HepG2 (cell line): ENCODE measurements around the gene SEPTIN11. TPM values are rescaled to one million over a fixed set of nuclear protein-coding genes. Genes with fewer than 3 reads are reported as not detected.
A peak's percentile ranks its signal among the peaks of the same experiment; 100 is the strongest.

ENCODE experiments used
- ATAC-seq: fragments of 200-7000 bp; cut with Tn5 transposase; 3 replicates; pipeline ENCODE4 v1.9.1; 2020; ENCODE audit warnings: mild to moderate bottlenecking, moderate library complexity
- BruUV-seq: library from RNA; stranded (reverse); fragments of 400-500 nt; replicated peaks from 2 replicates; lab custom pipeline; 2021; lab: Mats Ljungman, UMichigan
- CTCF ChIA-PET: fragments of 300-600 bp; formaldehyde crosslinking; extraction: SDS; loops from one replicate; lab custom pipeline; 2021; ENCODE audit warnings: low total read pairs, inconsistent platforms, low intra/inter-chr PET ratio; lab: Yijun Ruan, JAX
- POLR2A ChIA-PET: fragments of 350-600 bp; sonication (Branson Sonifier 250); formaldehyde crosslinking; loops from one replicate; lab custom pipeline; 2020; ENCODE audit warnings: antibody characterized with exemption, inconsistent platforms; lab: Yijun Ruan, JAX
- DNase-seq: peaks from one replicate; pipeline ENCODE4 v3.0.0-alpha.2; 2015; ENCODE audit warnings: low spot score
- FAIRE-seq: peaks from 3 replicates; lab custom pipeline; 2011; peaks lifted over from hg19 to GRCh38; lab: Jason Lieb, UNC
- H2AFZ ChIP-seq: one replicate; pipeline ENCODE4 v1.6.1; 2011; ENCODE audit warnings: low read length, inconsistent platforms
- H3K27ac ChIP-seq: fragments of 300-600 bp; 3 replicates; pipeline ENCODE4 v1.8.0; 2011; ENCODE audit warnings: mixed run types, mild to moderate bottlenecking, mixed read lengths, low read length, inconsistent platforms; ENCODE audit not compliant: insufficient read depth; ENCODE audit errors: extremely low read length
- H3K27me3 ChIP-seq, 2 experiments: fragments of 200-600 bp in 1 of 2; 2 replicates in 1 of 2; 3 replicates in 1 of 2; pipeline versions ENCODE4 v1.6.0 to v1.8.0; 2011; ENCODE audit warnings: low read length in 2 of 2, mild to moderate bottlenecking in 2 of 2, moderate library complexity in 2 of 2, inconsistent platforms in 1 of 2; ENCODE audit not compliant: insufficient read depth in 2 of 2, control insufficient read depth in 1 of 2
- H3K36me3 ChIP-seq, 2 experiments: fragments of 200-600 bp in 1 of 2; replicated peaks in 1 of 2; 2 replicates in 1 of 2; 3 replicates in 1 of 2; pipeline versions ENCODE4 v1.5.1 to v1.8.0; 2011; ENCODE audit warnings: low read length in 2 of 2, inconsistent platforms in 1 of 2; ENCODE audit not compliant: insufficient read depth in 2 of 2, control insufficient read depth in 1 of 2
- H3K4me1 ChIP-seq: 2 replicates; pipeline ENCODE4 v1.5.1; 2012; ENCODE audit warnings: low read length, inconsistent platforms; ENCODE audit not compliant: insufficient read depth
- H3K4me2 ChIP-seq: 2 replicates; pipeline ENCODE4 v1.6.0; 2011; ENCODE audit warnings: low read depth, low read length, inconsistent platforms
- H3K4me3 ChIP-seq, 3 experiments: fragments of 200-600 bp in 1 of 3; sonication (generic), shearing (Covaris generic) in 1 of 3; replicated peaks in 1 of 3; 2 replicates each; pipeline ENCODE4 v1.5.1; 2011 to 2016; ENCODE audit warnings: low read length in 3 of 3, inconsistent platforms in 2 of 3, low read depth in 2 of 3, mild to moderate bottlenecking in 2 of 3, control low read depth in 1 of 3, mixed read lengths in 1 of 3; ENCODE audit not compliant: insufficient read depth in 1 of 3
- H3K79me2 ChIP-seq: one replicate; pipeline ENCODE4 v1.6.1; 2011; ENCODE audit warnings: low read length, inconsistent platforms; ENCODE audit not compliant: insufficient read depth
- H3K9ac ChIP-seq: 2 replicates; pipeline ENCODE4 v1.6.0; 2011; ENCODE audit warnings: mild to moderate bottlenecking, low read depth, low read length, inconsistent platforms; ENCODE audit not compliant: insufficient read depth
- H3K9me3 ChIP-seq: 2 replicates; pipeline ENCODE4 v1.5.1; 2012; ENCODE audit warnings: mild to moderate bottlenecking, low read length
- H4K20me1 ChIP-seq: 2 replicates; pipeline ENCODE4 v1.6.0; 2011; ENCODE audit warnings: inconsistent platforms, mild to moderate bottlenecking, low read length, moderate library complexity; ENCODE audit not compliant: insufficient read depth
- DNMT3B ChIP-seq: conservative IDR thresholded peaks from 2 replicates; pipeline ENCODE4 v1.6.1; 2016; ENCODE audit warnings: missing biosample characterization, control low read depth
- MAFF ChIP-seq: IDR thresholded peaks from 2 replicates; pipeline ENCODE4 v1.6.1; 2011; ENCODE audit warnings: low read depth, low read length, improper control_type of control experiment
- MAFG ChIP-seq: sonication (generic); formaldehyde crosslinking; IDR thresholded peaks from 2 replicates; pipeline ENCODE4 v1.5.1; 2020; ENCODE audit warnings: mild to moderate bottlenecking, missing genetic modification reagents
- MAFK ChIP-seq, 2 experiments: IDR thresholded peaks in 1 of 2; conservative IDR thresholded peaks in 1 of 2; 2 replicates each; pipeline ENCODE4 v1.6.1; 2011; ENCODE audit warnings: improper control_type of control experiment in 2 of 2, low read length in 2 of 2
- RAD51 ChIP-seq: fragments of 450-650 bp; IDR thresholded peaks from 2 replicates; pipeline ENCODE4 v1.6.1; 2016; ENCODE audit warnings: borderline replicate concordance
- WGBS: methylation state at CpG from one replicate; pipeline ENCODE4 v1.1.6; 2017; ENCODE audit warnings: low lambda C conversion rate; 5-methylcytosine and 5-hydroxymethylcytosine counted together
- in situ Hi-C: cut with HindIII; loops from 2 replicates; pipeline ENCODE4 v1.10.0; 2017; ENCODE audit warnings: low pct_unique_long_range_greater_than_20kb; ENCODE audit not compliant: extremely low pct_ligation_motif_present
- intact Hi-C: fragments of 100-400 bp; cut with micrococcal nuclease; formaldehyde crosslinking; loops from one replicate; pipeline ENCODE4 v1.10.0; 2022; ENCODE audit not compliant: unreplicated experiment
- polyA plus RNA-seq, 8 experiments: library from polyadenylated mRNA; depleted of rRNA in 3 of 8; stranded (reverse) in 7 of 8; unstranded in 1 of 8; fragments of >200 nt; fragmentation: Illumina TruSeq in 4 of 8; extraction: Trizol in 4 of 8; gene quantifications; 2 replicates each; pipeline versions ENCODE4 v1.2.1 to v1.2.3, GENCODE V29; 2011 to 2016; ENCODE audit warnings: low read depth in 4 of 8, missing spikeins in 1 of 8, mixed read lengths in 1 of 8; ENCODE audit not compliant: insufficient read depth in 1 of 8
- total RNA-seq, 5 experiments: library from RNA; depleted of rRNA; stranded (reverse); fragments of >200 nt; fragmentation: Illumina TruSeq; extraction: Trizol; gene quantifications; 2 replicates each; pipeline ENCODE4 v1.2.3, GENCODE V29; 2016; ENCODE audit warnings: low read depth in 1 of 5
- TF ChIP-seq, protein P1 (sequence below): sonication (generic); formaldehyde crosslinking; IDR thresholded peaks from 2 replicates; pipeline ENCODE4 v1.8.0; 2023; ENCODE audit warnings: mild to moderate bottlenecking, missing genetic modification reagents
- TF ChIP-seq, protein P2 (sequence below): sonication (generic); formaldehyde crosslinking; IDR thresholded peaks from 2 replicates; pipeline ENCODE4 v1.4.0; 2020; ENCODE audit warnings: low read depth, mild to moderate bottlenecking, missing genetic modification reagents
- TF ChIP-seq, protein P3 (sequence below): sonication (generic); formaldehyde crosslinking; IDR thresholded peaks from 2 replicates; pipeline ENCODE4 v1.4.0; 2020; ENCODE audit warnings: low read depth, mild to moderate bottlenecking, missing genetic modification reagents
- TF ChIP-seq, protein P4 (sequence below): sonication (generic); formaldehyde crosslinking; IDR thresholded peaks from 2 replicates; pipeline ENCODE4 v1.8.0; 2022; ENCODE audit warnings: low read depth, missing genetic modification reagents

The SEPTIN11 gene
- total and polyA plus RNA-seq, 2 of the 13 experiments (the other 11 are each of a cell fraction or from before 2014, with no cell fraction given), result 28.9 to 47.3 TPM

DNA sequence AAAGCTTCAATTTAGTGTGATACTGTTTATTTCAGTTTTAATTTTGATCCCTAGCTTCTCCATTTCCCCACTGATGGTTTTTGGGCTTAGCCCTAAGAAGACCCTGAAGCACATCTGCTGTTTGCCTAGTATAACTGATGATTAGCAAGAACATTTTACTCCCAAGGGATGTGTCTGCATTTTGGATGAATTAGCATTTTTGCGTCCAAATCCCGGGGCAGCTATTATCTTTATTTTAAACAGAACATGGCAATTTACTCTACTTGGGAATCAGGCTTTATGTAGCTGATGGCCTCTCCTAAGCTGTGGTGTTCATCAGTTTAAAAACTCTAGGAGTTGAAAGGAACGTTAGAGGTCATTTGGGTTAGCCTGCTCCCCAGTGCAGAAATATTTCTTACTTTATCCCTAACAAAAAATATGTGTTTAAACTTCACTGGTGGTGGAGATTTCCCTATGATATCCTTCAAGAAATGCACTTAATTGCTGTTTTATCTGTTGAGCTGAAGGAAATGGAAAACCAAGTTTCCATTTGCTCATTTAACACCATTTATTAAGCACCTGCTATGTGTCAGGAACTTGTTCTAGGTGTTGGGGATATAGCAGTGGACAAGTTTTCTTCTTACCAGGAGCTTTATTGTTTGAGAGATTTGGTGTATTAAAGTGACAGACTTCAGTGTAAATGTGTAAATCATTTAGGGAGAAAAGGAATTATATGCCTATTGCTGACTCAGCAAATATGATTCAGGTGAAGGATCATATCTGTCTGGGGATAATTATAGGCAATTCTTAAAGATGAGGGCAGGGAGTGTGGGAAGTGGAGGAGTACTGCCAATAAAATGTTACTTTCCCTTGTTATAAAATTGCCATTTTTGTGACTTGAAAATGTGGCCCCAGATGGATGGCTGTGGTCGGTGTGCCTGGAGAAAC lies 3.4 kb downstream of the SEPTIN11 start:
- BruUV-seq, result no TSS peak
- ATAC-seq (no peak), FAIRE-seq (no peak), DNase-seq (no peak)
- Histone ChIP-seq H3K4me3 (no peak overlapping the region), H3K4me2 (no peak overlapping the region), H3K9me3 (no peaks in the 10 kb centered on the region), H3K79me2 (peaks cover 53% of the 10 kb centered on the region), H4K20me1 (no peaks in the 10 kb centered on the region), H3K36me3 (no peaks in the 10 kb centered on the region), H3K4me1 (peaks cover 45% of the 10 kb centered on the region), H3K9ac (no peak overlapping the region), H2AFZ (no peak overlapping the region), H3K27ac (no peak overlapping the region), H3K27me3 (no peaks in the 10 kb centered on the region)
- in situ Hi-C loops (no loop called here), intact Hi-C loops (loop anchor here (1.0 kb wide), 1 partner anchor 13 kb away; no protein-coding TSS in a partner anchor)
- no peak for TF ChIP-seq DNMT3B (CRISPR knock-in tag)
- TF ChIP-seq MAFG (CRISPR knock-in tag), result peak; percentile 54; the same call in 1 of the 2 replicates
- TF ChIP-seq, protein P1, sequence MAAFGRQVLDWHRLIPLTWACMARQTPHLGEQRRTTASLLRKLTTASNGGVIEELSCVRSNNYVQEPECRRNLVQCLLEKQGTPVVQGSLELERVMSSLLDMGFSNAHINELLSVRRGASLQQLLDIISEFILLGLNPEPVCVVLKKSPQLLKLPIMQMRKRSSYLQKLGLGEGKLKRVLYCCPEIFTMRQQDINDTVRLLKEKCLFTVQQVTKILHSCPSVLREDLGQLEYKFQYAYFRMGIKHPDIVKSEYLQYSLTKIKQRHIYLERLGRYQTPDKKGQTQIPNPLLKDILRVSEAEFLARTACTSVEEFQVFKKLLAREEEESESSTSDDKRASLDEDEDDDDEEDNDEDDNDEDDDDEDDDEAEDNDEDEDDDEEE, result no peak
- TF ChIP-seq RAD51, result no peak
- TF ChIP-seq, protein P2, sequence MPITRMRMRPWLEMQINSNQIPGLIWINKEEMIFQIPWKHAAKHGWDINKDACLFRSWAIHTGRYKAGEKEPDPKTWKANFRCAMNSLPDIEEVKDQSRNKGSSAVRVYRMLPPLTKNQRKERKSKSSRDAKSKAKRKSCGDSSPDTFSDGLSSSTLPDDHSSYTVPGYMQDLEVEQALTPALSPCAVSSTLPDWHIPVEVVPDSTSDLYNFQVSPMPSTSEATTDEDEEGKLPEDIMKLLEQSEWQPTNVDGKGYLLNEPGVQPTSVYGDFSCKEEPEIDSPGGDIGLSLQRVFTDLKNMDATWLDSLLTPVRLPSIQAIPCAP (CRISPR knock-in tag), result no peak
- TF ChIP-seq MAFF, result peak; percentile 100
- TF ChIP-seq MAFK (conservative IDR thresholded peaks at IDR 0.05 in 1 of 2, IDR thresholded peaks at IDR 0.05 in 1 of 2; ENCODE audit: low read length in 2 of 2), result peak; percentile 99 to 100
- TF ChIP-seq, protein P3, sequence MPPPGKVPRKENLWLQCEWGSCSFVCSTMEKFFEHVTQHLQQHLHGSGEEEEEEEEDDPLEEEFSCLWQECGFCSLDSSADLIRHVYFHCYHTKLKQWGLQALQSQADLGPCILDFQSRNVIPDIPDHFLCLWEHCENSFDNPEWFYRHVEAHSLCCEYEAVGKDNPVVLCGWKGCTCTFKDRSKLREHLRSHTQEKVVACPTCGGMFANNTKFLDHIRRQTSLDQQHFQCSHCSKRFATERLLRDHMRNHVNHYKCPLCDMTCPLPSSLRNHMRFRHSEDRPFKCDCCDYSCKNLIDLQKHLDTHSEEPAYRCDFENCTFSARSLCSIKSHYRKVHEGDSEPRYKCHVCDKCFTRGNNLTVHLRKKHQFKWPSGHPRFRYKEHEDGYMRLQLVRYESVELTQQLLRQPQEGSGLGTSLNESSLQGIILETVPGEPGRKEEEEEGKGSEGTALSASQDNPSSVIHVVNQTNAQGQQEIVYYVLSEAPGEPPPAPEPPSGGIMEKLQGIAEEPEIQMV (CRISPR knock-in tag), result no peak
- TF ChIP-seq, protein P4, sequence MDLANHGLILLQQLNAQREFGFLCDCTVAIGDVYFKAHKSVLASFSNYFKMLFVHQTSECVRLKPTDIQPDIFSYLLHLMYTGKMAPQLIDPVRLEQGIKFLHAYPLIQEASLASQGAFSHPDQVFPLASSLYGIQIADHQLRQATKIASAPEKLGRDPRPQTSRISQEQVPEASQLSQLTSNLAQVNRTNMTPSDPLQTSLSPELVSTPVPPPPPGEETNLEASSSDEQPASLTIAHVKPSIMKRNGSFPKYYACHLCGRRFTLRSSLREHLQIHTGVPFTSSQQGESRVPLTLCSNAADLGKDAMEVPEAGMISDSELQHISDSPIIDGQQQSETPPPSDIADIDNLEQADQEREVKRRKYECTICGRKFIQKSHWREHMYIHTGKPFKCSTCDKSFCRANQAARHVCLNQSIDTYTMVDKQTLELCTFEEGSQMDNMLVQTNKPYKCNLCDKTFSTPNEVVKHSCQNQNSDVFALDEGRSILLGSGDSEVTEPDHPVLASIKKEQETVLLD (CRISPR knock-in tag), result no peak
- CTCF ChIA-PET, result no interaction called here
- POLR2A ChIA-PET, result no interaction called here
- WGBS, result 91% methylated on average over 4 of the region's 4 CpGs
